ENCODE results near the gene HIVEP3.

HIVEP3 gene

DNA sequence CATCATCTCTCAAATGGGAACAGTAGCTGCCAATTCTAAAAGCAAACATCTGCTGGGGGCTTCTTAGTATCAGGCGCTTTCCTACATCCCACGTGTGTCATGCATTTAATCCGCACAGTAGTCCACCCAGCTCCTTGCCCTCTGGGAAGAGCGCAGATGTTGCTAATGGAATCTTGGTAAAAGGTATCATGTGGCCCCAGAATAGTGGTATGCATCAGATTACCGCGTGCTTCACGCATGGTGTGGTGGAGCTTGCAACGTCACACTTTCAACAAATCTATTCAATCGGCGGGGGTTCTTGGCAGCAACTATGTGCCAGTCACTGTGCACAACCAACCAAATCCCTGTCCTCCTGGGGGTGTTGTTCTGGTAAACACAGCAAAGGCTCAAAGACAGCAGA is 141.0 kb downstream of the HIVEP3 start:
- TF ChIP-seq, protein P1, sequence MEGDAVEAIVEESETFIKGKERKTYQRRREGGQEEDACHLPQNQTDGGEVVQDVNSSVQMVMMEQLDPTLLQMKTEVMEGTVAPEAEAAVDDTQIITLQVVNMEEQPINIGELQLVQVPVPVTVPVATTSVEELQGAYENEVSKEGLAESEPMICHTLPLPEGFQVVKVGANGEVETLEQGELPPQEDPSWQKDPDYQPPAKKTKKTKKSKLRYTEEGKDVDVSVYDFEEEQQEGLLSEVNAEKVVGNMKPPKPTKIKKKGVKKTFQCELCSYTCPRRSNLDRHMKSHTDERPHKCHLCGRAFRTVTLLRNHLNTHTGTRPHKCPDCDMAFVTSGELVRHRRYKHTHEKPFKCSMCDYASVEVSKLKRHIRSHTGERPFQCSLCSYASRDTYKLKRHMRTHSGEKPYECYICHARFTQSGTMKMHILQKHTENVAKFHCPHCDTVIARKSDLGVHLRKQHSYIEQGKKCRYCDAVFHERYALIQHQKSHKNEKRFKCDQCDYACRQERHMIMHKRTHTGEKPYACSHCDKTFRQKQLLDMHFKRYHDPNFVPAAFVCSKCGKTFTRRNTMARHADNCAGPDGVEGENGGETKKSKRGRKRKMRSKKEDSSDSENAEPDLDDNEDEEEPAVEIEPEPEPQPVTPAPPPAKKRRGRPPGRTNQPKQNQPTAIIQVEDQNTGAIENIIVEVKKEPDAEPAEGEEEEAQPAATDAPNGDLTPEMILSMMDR (IDR thresholded peaks at IDR 0.05) = no peak
- Histone ChIP-seq H3K4me3 (no peak overlapping the region), H3K27ac (no peak overlapping the region)
- no peak for DNase-seq (ENCODE audit: low spot score)

DNA sequence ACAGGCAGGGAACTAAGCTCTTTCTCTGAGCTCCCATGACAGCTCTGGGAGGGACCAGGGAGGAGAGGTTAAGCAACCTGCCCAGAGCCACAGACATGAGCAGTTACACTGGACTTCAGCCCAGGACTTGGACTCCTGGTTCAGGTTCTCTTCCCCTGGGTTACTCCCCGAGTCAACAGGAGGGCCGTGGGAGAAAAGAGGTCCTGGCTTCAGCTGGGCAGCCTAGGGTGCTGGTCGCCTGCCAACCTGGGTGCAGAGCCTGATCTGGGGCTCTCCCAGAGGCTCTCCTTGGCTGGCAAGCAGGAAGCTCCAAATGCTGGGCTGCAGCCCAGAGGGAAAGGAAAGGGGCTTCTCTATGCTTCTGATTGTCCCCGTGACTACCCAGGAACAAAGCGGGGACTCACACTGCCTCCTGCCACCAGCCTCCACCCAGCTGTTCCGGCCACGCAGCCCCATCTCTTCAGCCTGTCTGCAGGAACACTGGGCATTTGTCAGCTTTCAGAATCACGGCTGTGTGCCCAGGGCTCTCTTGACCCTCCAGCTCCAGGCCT is 141.8 kb downstream of the HIVEP3 start:
- Histone ChIP-seq H3K27ac (no peak overlapping the region), H3K4me3 (no peak overlapping the region)
- TF ChIP-seq, protein P1 (IDR thresholded peaks at IDR 0.05) = no peak
- DNase-seq (ENCODE audit: low spot score) = no peak

DNA sequence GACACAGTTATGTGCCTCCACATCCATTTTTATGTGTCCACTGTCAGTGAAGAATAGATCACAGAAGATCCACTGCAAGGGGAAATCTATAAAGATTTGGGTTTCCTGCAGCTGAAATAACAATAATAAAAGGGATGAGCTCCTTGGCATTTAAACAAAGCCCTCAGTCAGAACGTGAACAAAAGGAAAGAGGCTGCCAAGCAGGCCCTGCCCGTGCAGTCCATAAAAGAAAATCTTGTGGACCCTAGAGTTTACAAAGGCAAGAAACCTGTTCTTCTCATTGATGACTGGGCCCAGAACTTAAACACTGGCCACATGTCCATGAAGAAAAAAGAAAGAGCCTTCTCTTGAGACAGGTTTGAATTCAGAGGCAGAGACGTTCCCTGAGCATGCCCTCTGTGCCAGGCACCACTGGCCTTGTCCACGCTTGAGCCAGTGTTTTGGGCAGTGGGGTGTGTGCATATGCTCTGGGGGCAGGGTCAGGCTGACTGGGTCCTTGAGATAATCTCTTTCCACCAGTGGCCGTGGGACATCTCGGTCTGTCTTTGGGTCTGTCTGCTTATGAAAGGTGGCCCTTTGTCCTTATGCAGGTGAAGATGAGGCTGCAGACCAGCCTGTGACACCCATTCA is 142.7 kb downstream of the HIVEP3 start:
- Histone ChIP-seq H3K27ac (no peak overlapping the region), H3K4me3 (no peak overlapping the region)
- no peak for DNase-seq (ENCODE audit: low spot score)
- TF ChIP-seq, protein P1 (IDR thresholded peaks at IDR 0.05) = no peak

DNA sequence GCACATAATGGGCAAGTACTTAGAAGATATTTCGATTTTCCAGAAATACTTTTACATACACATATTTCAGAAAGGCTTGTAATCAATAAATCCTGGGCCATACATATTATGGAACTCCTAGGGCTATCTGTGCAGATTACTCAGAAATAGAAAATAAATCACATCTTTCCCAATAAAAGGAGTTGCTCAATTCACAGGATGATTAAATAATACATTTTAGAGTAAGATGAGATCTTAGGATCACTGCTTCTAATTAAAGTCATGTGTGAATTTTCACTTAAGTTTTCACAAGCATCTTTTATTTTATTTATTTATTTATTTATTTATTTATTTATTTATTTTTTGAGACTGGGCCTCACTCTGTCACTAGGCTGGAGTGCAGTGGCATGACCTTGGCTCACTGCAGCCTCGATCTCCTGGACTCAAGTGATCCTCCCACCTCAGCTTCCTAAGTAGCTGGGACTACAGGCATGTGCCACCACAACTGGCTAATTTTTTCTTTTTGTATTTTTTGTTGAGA is 144.2 kb downstream of the HIVEP3 start:
- TF ChIP-seq, protein P1 (IDR thresholded peaks at IDR 0.05) = no peak
- no peak for DNase-seq (ENCODE audit: low spot score)
- H3K27ac ChIP-seq = no peak overlapping the region
- H3K4me3 ChIP-seq = no peak overlapping the region

DNA sequence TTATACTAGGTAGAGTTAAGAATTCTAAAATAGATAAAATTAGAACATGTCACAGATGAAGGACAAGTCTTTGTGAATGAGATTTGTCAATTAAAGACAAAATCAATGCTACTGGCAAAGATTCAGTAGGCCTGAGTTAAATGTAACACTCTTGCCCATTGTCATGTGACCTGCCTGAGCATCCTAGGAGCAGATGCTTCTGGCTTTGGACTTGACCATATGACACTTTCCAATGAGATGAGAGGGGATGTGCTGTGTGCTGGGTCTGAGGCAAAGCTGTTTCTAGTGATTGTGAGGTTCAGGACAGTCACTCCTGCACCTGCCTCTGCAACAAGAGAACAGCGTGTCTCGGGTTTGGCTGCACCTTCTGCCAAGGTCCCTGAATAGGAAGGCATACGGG is 144.9 kb downstream of the HIVEP3 start:
- H3K4me3 ChIP-seq = no peak overlapping the region
- TF ChIP-seq, protein P1 (IDR thresholded peaks at IDR 0.05) = no peak
- no peak for DNase-seq (ENCODE audit: low spot score)
- no peak overlapping the region for H3K27ac ChIP-seq

DNA sequence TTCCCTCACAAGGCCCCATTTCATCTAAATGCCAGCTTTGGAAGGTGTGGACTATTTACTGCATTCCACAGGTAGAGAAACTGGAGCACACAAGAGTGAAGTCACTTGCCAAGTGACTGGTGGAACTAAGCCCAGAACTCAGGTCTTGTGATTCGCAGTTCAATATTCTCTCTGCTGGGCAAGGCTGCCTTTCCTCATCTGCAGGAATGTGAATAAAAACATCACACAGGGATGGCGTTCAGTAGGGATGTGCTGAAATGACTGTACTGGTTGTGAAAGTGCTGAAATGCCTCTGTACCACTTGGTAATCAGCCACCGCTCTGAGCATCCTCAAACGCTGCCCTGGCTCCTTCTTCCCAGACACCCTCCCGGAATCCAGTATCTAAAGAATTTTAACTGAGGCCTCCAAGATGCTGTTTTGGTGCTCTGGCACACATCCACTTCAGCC is 145.6 kb downstream of the HIVEP3 start:
- no peak for DNase-seq (ENCODE audit: low spot score)
- TF ChIP-seq, protein P1 (IDR thresholded peaks at IDR 0.05) = no peak
- H3K27ac ChIP-seq = no peak overlapping the region
- no peak overlapping the region for H3K4me3 ChIP-seq

DNA sequence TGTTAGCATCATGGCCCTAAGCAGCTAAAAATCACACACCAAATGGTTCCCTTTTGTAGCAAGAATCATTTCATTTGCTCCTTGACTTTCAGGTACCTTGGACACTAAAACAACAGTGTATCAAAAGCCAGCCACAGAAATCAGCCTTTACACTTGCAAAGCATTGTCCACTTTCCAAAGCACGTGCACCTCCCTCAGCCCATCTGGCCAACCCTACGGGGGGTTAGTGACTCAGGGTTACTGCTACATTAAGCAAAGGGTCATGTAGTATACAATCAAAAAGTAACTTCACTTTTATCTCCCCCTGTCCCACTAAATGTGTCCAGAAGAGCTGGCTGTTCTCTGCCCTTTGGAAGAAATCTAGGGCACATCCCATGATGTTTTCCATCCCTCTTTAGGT is 149.7 kb downstream of the HIVEP3 start:
- TF ChIP-seq, protein P1 (IDR thresholded peaks at IDR 0.05) = no peak
- Histone ChIP-seq H3K27ac (no peak overlapping the region), H3K4me3 (no peak overlapping the region)
- DNase-seq (ENCODE audit: low spot score) = no peak

All from coronary artery (tissue), 2 donors.